Neural cell (in vitro differentiated cells): ENCODE data around the gene CLCNKB. TPM values are rescaled to one million over a fixed set of nuclear protein-coding genes. Genes with fewer than 3 reads are reported as not detected.

Experiments
- H2AFZ ChIP-seq: fragments of 200-600, 300-800 bp; sonication (generic), shearing (Covaris generic); 2 replicates; pipeline ENCODE4 v1.6.0; 2014; ENCODE audit warnings: low read depth, mild to moderate bottlenecking, antibody characterized with exemption, low read length, moderate library complexity
- H3F3A ChIP-seq: fragments of 200-600 bp; shearing (Covaris generic); 2 replicates; pipeline ENCODE4 v1.6.1; 2016; ENCODE audit warnings: mild to moderate bottlenecking, moderate library complexity, mixed read lengths, antibody characterized with exemption, low read length; ENCODE audit not compliant: insufficient read depth, poor library complexity, severe bottlenecking
- H3K27ac ChIP-seq: fragments of 200-600, 300-800 bp; sonication (generic), shearing (Covaris generic); 2 replicates; pipeline ENCODE4 v1.5.1; 2014; ENCODE audit warnings: mild to moderate bottlenecking, low read length, moderate library complexity
- H3K27me3 ChIP-seq: fragments of 300-800, 200-600 bp; sonication (generic), shearing (Covaris generic); 2 replicates; pipeline ENCODE4 v1.6.0; 2014; ENCODE audit warnings: mild to moderate bottlenecking, low read depth, low read length, moderate library complexity; ENCODE audit not compliant: insufficient read depth
- H3K36me3 ChIP-seq: fragments of 300-800, 200-600 bp; sonication (generic), shearing (Covaris generic); 2 replicates; pipeline ENCODE4 v1.5.1; 2014; ENCODE audit warnings: mild to moderate bottlenecking, antibody characterized with exemption, low read length, moderate library complexity; ENCODE audit not compliant: insufficient read depth
- H3K4me2 ChIP-seq: fragments of 300-800, 200-600 bp; sonication (generic), shearing (Covaris generic); 2 replicates; pipeline ENCODE4 v1.6.0; 2014; ENCODE audit warnings: mild to moderate bottlenecking, low read length
- H3K4me3 ChIP-seq: fragments of 300-800, 200-600 bp; sonication (generic), shearing (Covaris generic); 2 replicates; pipeline ENCODE4 v1.5.1; 2014; ENCODE audit warnings: mild to moderate bottlenecking, low read length, moderate library complexity
- H3K79me2 ChIP-seq: fragments of 200-600 bp; shearing (Covaris generic); replicated peaks from 2 replicates; pipeline ENCODE4 v1.6.0; 2014; ENCODE audit warnings: mild to moderate bottlenecking, low read length, moderate library complexity; ENCODE audit not compliant: insufficient read depth
- H3K9ac ChIP-seq: fragments of 300-800, 200-600 bp; sonication (generic), shearing (Covaris generic); 2 replicates; pipeline ENCODE4 v1.6.1; 2016; ENCODE audit warnings: mild to moderate bottlenecking, low read length, mixed read lengths
- H3K9me2 ChIP-seq: fragments of 200-600 bp; shearing (Covaris generic); 2 replicates; pipeline ENCODE4 v1.6.1; 2016; ENCODE audit warnings: mild to moderate bottlenecking, low read length, mixed read lengths; ENCODE audit not compliant: insufficient read depth
- H3K9me3 ChIP-seq: fragments of 200-600, 300-800 bp; sonication (generic), shearing (Covaris generic); 2 replicates; pipeline ENCODE4 v1.6.1; 2016; ENCODE audit warnings: mild to moderate bottlenecking, mixed run types, low read length, moderate library complexity, mixed read lengths
- H4K20me1 ChIP-seq: fragments of 200-600 bp; shearing (Covaris generic); 2 replicates; pipeline ENCODE4 v1.6.1; 2016; ENCODE audit warnings: mild to moderate bottlenecking, mixed run types; ENCODE audit not compliant: insufficient read depth
- CTCF ChIP-seq: fragments of 450-650 bp; IDR thresholded peaks from 2 replicates; pipeline ENCODE4 v1.5.1; 2014; ENCODE audit warnings: antibody characterized with exemption, mild to moderate bottlenecking, moderate library complexity; ENCODE audit not compliant: poor library complexity, severe bottlenecking
- EP300 ChIP-seq: fragments of 450-650 bp; conservative IDR thresholded peaks from 2 replicates; pipeline ENCODE4 v1.6.1; 2014; ENCODE audit warnings: antibody characterized with exemption, mild to moderate bottlenecking, moderate library complexity; ENCODE audit not compliant: poor library complexity, severe bottlenecking
- EZH2 ChIP-seq: fragments of 200-600, 300-800 bp; shearing (Covaris generic), sonication (generic); IDR thresholded peaks from 2 replicates; pipeline ENCODE4 v1.6.1; 2014; ENCODE audit warnings: antibody characterized with exemption, low read length, borderline replicate concordance, mild to moderate bottlenecking; ENCODE audit not compliant: insufficient read depth, poor library complexity, severe bottlenecking
- MXI1 ChIP-seq: fragments of 450-650 bp; conservative IDR thresholded peaks from 2 replicates; pipeline ENCODE4 v1.6.1; 2014; ENCODE audit warnings: antibody characterized with exemption, mild to moderate bottlenecking; ENCODE audit not compliant: poor library complexity, severe bottlenecking
- POLR2AphosphoS5 ChIP-seq: IDR thresholded peaks from 2 replicates; pipeline ENCODE4 v1.6.1; 2012
- RAD21 ChIP-seq: fragments of 450-650 bp; conservative IDR thresholded peaks from 2 replicates; pipeline ENCODE4 v1.6.1; 2014; ENCODE audit warnings: antibody characterized with exemption, mild to moderate bottlenecking, moderate library complexity
- REST ChIP-seq: IDR thresholded peaks from 2 replicates; pipeline ENCODE4 v1.6.1; 2012; ENCODE audit warnings: borderline replicate concordance
- SMC3 ChIP-seq: fragments of 450-650 bp; conservative IDR thresholded peaks from 2 replicates; pipeline ENCODE4 v1.6.1; 2014; ENCODE audit warnings: antibody characterized with exemption, mild to moderate bottlenecking, moderate library complexity; ENCODE audit not compliant: poor library complexity
- TAF1 ChIP-seq: IDR thresholded peaks from 2 replicates; pipeline ENCODE4 v1.6.1; 2012; ENCODE audit warnings: low read depth
- polyA plus RNA-seq: library from polyadenylated mRNA; depleted of rRNA; stranded (reverse); fragments of >200 nt; gene quantifications from 2 replicates; pipeline ENCODE4 v1.2.3, GENCODE V29; 2014

The CLCNKB gene
- polyA plus RNA-seq, 1 donor from 2014 or later = not detected

- Histone ChIP-seq H3K4me3 (no peak overlapping the region), H3K4me2 (no peak overlapping the region), H3K9me3 (no peaks in the 10 kb centered on the region), H4K20me1 (no peaks in the 10 kb centered on the region), H3K27ac (no peak overlapping the region), H3K79me2 (no peaks in the 10 kb centered on the region), H2AFZ (no peak overlapping the region), H3F3A (no peaks in the 10 kb centered on the region), H3K27me3 (no peaks in the 10 kb centered on the region), H3K9me2 (no peaks in the 10 kb centered on the region), H3K36me3 (no peaks in the 10 kb centered on the region), H3K9ac (no peak overlapping the region)
- TF ChIP-seq RAD21 = no peak
- no peak for TF ChIP-seq POLR2AphosphoS5
- TF ChIP-seq MXI1 = no peak
- no peak for TF ChIP-seq EP300
- no peak for TF ChIP-seq CTCF
- no peak for TF ChIP-seq REST
- TF ChIP-seq SMC3 = no peak
- no peak for TF ChIP-seq EZH2
These were observed 21.1 kb downstream of the CLCNKB start for GRCh38 chr1:16064536-16065268.

DNA sequence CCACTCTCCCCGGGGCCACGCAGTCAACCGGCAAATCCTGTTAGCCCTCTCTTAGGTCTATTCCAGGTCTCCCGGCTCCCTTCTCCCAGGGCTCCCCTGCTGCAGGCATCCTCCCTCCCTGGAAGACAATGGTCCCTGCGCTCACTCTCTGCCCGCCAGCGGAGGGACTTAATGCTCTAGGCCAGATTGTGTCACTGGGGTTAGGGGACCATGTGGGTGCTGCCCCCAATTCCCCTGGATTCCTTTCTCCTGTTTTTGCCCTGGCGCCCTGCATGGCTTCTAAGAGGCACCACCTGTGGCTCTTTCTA, 21.6 kb downstream of the CLCNKB start:
- H3K79me2 ChIP-seq = no peaks in the 10 kb centered on the region
- no peaks in the 10 kb centered on the region for H3K27me3 ChIP-seq
- H4K20me1 ChIP-seq = no peaks in the 10 kb centered on the region

More for the DNA sequence above, 21.6 kb downstream of the CLCNKB start:
- H3K27ac ChIP-seq = no peak overlapping the region
- H3K9ac ChIP-seq = no peak overlapping the region
- H3K9me3 ChIP-seq = no peaks in the 10 kb centered on the region
- no peaks in the 10 kb centered on the region for H3F3A ChIP-seq
- H2AFZ ChIP-seq = no peak overlapping the region
- H3K9me2 ChIP-seq = no peaks in the 10 kb centered on the region
- H3K36me3 ChIP-seq = no peaks in the 10 kb centered on the region
- no peak overlapping the region for H3K4me2 ChIP-seq
- TF ChIP-seq MXI1 (no peak), POLR2AphosphoS5 (no peak), EP300 (no peak), RAD21 (no peak), SMC3 (no peak), CTCF (no peak), REST (no peak), TAF1 (no peak), EZH2 (no peak)
- no peak overlapping the region for H3K4me3 ChIP-seq
